ENCODE results near the gene ABCC12. TPM values are rescaled to one million over a fixed set of nuclear protein-coding genes. Genes with fewer than 3 reads are reported as not detected.

ABCC12 gene
- total and polyA plus RNA-seq, 4 donors = not detected

DNA sequence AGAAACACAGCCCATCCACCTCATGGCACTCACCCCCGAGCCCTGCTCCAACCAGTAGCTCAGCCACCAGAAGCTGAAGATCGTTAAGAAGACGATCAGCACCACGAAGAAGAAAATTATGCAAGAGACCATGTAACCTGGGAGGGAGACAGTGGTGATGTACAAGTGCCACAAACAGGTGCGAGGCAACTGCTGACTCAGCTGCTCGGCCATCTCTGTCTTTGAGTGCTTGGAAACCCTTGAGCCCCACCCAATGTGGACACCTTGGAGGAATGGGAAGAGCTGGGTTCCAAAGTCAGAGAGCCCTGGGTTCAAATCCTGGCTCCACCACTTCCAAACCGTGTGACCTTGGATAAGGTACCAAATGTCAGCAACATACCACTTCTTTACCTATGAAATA lies 38.1 kb upstream of the ABCC12 start:
- H3K36me3 ChIP-seq (ENCODE audit: control insufficient read depth in 4 of 4, insufficient read depth in 4 of 4, low read length in 4 of 4) = no peaks in the 10 kb centered on the region
- no peaks in the 10 kb centered on the region for H3K27me3 ChIP-seq (ENCODE audit: control insufficient read depth in 3 of 3, insufficient read depth in 3 of 3, low read length in 2 of 3)
- DNase-seq (no peak), ATAC-seq (ENCODE audit: insufficient read depth, low FRiP score) (no peak)
- TF ChIP-seq, protein P1, sequence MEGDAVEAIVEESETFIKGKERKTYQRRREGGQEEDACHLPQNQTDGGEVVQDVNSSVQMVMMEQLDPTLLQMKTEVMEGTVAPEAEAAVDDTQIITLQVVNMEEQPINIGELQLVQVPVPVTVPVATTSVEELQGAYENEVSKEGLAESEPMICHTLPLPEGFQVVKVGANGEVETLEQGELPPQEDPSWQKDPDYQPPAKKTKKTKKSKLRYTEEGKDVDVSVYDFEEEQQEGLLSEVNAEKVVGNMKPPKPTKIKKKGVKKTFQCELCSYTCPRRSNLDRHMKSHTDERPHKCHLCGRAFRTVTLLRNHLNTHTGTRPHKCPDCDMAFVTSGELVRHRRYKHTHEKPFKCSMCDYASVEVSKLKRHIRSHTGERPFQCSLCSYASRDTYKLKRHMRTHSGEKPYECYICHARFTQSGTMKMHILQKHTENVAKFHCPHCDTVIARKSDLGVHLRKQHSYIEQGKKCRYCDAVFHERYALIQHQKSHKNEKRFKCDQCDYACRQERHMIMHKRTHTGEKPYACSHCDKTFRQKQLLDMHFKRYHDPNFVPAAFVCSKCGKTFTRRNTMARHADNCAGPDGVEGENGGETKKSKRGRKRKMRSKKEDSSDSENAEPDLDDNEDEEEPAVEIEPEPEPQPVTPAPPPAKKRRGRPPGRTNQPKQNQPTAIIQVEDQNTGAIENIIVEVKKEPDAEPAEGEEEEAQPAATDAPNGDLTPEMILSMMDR (IDR thresholded peaks at IDR 0.05; ENCODE audit: control extremely low read depth, extremely low read depth) = no peak
- no peak overlapping the region for H3K27ac ChIP-seq (ENCODE audit: low read depth in 1 of 2, low read length in 1 of 2)
- no peak overlapping the region for H3K4me3 ChIP-seq
- no peaks in the 10 kb centered on the region for H3K9me3 ChIP-seq (ENCODE audit: control insufficient read depth in 4 of 4, insufficient read depth in 3 of 4, low read length in 3 of 4)
- 89% methylated on average over 7 of the region's 7 CpGs for whole genome bisulfite sequencing, 2 donors
- peaks cover 0 to 6% (median 0%) of the 10 kb centered on the region in 5 donors for H3K4me1 ChIP-seq (ENCODE audit: control insufficient read depth in 5 of 5, insufficient read depth in 5 of 5, low read length in 5 of 5)
- no peak overlapping the region for H3K9ac ChIP-seq (ENCODE audit: insufficient read depth in 1 of 2, low read length in 2 of 2)

DNA sequence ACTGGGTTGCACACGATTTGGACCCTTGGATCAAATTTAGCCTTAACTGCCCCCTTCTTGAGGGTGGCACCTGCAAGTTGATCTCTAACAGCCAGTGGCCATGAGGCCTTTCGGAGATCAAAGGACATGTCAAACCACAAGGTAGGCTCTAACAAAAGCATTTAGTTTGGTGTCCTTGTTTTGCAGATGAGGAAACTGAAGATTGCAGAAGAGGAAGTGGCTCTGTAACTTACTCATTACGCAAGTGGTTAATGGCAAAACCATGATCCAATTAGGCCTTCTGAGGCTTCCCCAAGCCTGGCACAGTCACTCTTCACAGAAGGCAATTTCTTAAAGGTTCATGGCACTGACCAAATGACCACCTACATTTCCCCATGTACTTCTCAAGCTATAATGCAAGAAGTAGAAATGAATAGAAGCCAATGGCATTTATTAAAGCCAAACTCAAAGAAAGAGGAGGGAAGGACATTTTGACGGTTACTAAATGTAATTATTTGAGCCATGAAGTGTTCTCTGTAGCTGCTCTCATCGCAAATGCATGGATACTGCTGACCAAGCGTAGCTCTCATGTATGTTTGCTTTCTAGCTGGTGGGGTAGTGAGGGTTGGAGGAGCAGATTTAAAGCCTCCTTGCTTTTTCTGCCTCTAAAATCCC lies 32.8 kb upstream of the ABCC12 start:
- Histone ChIP-seq H3K4me3 (no peak overlapping the region), H3K9me3 (ENCODE audit: control insufficient read depth in 4 of 4, insufficient read depth in 3 of 4, low read length in 3 of 4) (no peaks in the 10 kb centered on the region), H3K9ac (ENCODE audit: insufficient read depth in 1 of 2, low read length in 2 of 2) (no peak overlapping the region), H3K36me3 (ENCODE audit: control insufficient read depth in 4 of 4, insufficient read depth in 4 of 4, low read length in 4 of 4) (no peaks in the 10 kb centered on the region), H3K27ac (ENCODE audit: low read depth in 1 of 2, low read length in 1 of 2) (no peak overlapping the region), H3K4me1 (ENCODE audit: control insufficient read depth in 5 of 5, insufficient read depth in 5 of 5, low read length in 5 of 5) (no peaks in the 10 kb centered on the region), H3K27me3 (ENCODE audit: control insufficient read depth in 3 of 3, insufficient read depth in 3 of 3, low read length in 2 of 3) (no peaks in the 10 kb centered on the region)
- no peak for ATAC-seq (ENCODE audit: insufficient read depth, low FRiP score)
- DNase-seq = peak in 1 of 3 donors; percentile 8
- 44 to 72% methylated on average over 6 of the region's 6 CpGs for WGBS, 2 donors
- TF ChIP-seq, protein P1 (IDR thresholded peaks at IDR 0.05; ENCODE audit: control extremely low read depth, extremely low read depth) = no peak

DNA sequence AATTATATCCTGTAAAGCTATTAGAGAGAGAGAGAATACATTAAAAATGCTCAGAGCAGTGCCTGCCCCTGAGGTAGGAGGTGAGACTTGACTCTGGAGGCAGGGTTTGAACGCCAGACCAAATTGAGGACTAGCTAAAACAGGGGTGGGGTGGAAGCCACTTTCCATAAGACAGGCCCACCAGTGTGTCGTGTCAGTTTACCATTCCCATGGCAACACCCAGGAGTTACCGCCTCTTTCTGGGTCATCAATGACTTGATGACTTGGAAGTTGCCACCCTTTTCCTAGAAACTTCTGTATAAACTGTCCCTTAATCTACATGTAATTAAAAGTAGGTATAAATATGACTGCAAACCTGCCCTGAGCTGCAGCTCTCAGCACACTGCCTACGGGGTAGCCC lies 32.0 kb upstream of the ABCC12 start:
- 87 to 90% methylated on average over 4 of the region's 4 CpGs for WGBS, 2 donors
- Histone ChIP-seq H3K9ac (ENCODE audit: insufficient read depth in 1 of 2, low read length in 2 of 2) (no peak overlapping the region), H3K4me1 (ENCODE audit: control insufficient read depth in 5 of 5, insufficient read depth in 5 of 5, low read length in 5 of 5) (no peaks in the 10 kb centered on the region), H3K9me3 (ENCODE audit: control insufficient read depth in 4 of 4, insufficient read depth in 3 of 4, low read length in 3 of 4) (no peaks in the 10 kb centered on the region), H3K36me3 (ENCODE audit: control insufficient read depth in 4 of 4, insufficient read depth in 4 of 4, low read length in 4 of 4) (no peaks in the 10 kb centered on the region), H3K27ac (ENCODE audit: low read depth in 1 of 2, low read length in 1 of 2) (no peak overlapping the region), H3K4me3 (no peak overlapping the region), H3K27me3 (ENCODE audit: control insufficient read depth in 3 of 3, insufficient read depth in 3 of 3, low read length in 2 of 3) (no peaks in the 10 kb centered on the region)
- no peak for ATAC-seq (ENCODE audit: insufficient read depth, low FRiP score)
- TF ChIP-seq, protein P1 (IDR thresholded peaks at IDR 0.05; ENCODE audit: control extremely low read depth, extremely low read depth) = no peak
- DNase-seq = no peak

DNA sequence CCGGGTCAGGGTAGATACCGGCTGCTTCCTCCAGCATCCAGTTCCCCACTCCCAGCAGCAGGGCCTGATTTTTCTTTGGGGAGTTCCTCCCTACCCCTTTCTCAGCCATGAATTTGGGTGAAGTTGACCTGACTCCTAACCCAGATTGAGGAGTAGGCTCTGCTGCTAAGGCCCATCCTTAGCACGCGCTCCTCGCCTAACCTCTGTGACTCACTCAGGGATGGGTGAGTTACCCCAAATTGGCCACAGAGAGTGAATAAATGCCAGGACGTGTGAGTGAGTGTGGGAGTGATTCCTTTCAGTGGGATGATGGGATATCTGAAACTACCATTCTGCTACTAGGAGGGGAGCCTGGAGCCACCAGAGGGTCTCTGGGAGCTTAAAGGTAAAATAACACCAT lies 28.9 kb upstream of the ABCC12 start:
- DNase-seq (no peak), ATAC-seq (ENCODE audit: insufficient read depth, low FRiP score) (no peak)
- Histone ChIP-seq H3K4me1 (ENCODE audit: control insufficient read depth in 5 of 5, insufficient read depth in 5 of 5, low read length in 5 of 5) (no peaks in the 10 kb centered on the region), H3K27ac (ENCODE audit: low read depth in 1 of 2, low read length in 1 of 2) (no peak overlapping the region), H3K9ac (ENCODE audit: insufficient read depth in 1 of 2, low read length in 2 of 2) (no peak overlapping the region), H3K9me3 (ENCODE audit: control insufficient read depth in 4 of 4, insufficient read depth in 3 of 4, low read length in 3 of 4) (peaks cover 0 to 3% (median 0%) of the 10 kb centered on the region in 4 donors), H3K27me3 (ENCODE audit: control insufficient read depth in 3 of 3, insufficient read depth in 3 of 3, low read length in 2 of 3) (peaks cover 0 to 2% (median 0%) of the 10 kb centered on the region in 3 donors), H3K36me3 (ENCODE audit: control insufficient read depth in 4 of 4, insufficient read depth in 4 of 4, low read length in 4 of 4) (no peaks in the 10 kb centered on the region), H3K4me3 (no peak overlapping the region)
- WGBS, 2 donors = 86 to 91% methylated on average over 6 of the region's 6 CpGs
- TF ChIP-seq, protein P1 (IDR thresholded peaks at IDR 0.05; ENCODE audit: control extremely low read depth, extremely low read depth) = no peak

Data from lung (tissue), 12 donors.